ENCODE data around the gene MRPL11.

The MRPL11 gene

GRCh38 chr11:66386171-66387069 lies 52.2 kb downstream of the MRPL11 start:
- peak; percentile 72 for DNase-seq (ENCODE audit: low spot score)

More at GRCh38 chr11:66386171-66387069, 52.2 kb downstream of the MRPL11 start:
- TF ChIP-seq CTCF (IDR thresholded peaks at IDR 0.05; ENCODE audit: extremely low read depth, missing control alignments): peak; percentile 94

Measured in GM20000 (cell line).